SK-N-SH treated with all-trans-retinoic acid at 6 μM for 48 hours (cell line): ENCODE results near the gene DIRAS1.

Source experiments
- ATAC-seq: fragments of 200-7000 bp; cut with Tn5 transposase; 3 replicates; pipeline ENCODE4 v1.9.1; 2020; ENCODE audit warnings: mild to moderate bottlenecking, moderate library complexity
- ARNTL ChIP-seq: fragments of 450-650 bp; formaldehyde crosslinking; IDR thresholded peaks from 2 replicates; pipeline ENCODE4 v1.5.0; 2020; ENCODE audit warnings: low read depth, mild to moderate bottlenecking, moderate library complexity, borderline replicate concordance
- BACH2 ChIP-seq: fragments of 250-450 bp; sonication (Bioruptor Pico); IDR thresholded peaks from 2 replicates; pipeline ENCODE4 v1.9.0; 2021; ENCODE audit warnings: mild to moderate bottlenecking, borderline replicate concordance
- CSDC2 ChIP-seq: fragments of 250-450 bp; sonication (Bioruptor Pico); IDR thresholded peaks from 2 replicates; pipeline ENCODE4 v1.5.0; 2020; ENCODE audit warnings: mild to moderate bottlenecking, moderate library complexity
- CSRNP3 ChIP-seq: fragments of 250-450 bp; sonication (Bioruptor Pico); IDR thresholded peaks from 2 replicates; pipeline ENCODE4 v1.5.1; 2021; ENCODE audit warnings: mild to moderate bottlenecking, moderate library complexity
- ESRRG ChIP-seq: fragments of 250-450 bp; sonication (Bioruptor Pico); IDR thresholded peaks from 2 replicates; pipeline ENCODE4 v1.6.1; 2021; ENCODE audit warnings: mild to moderate bottlenecking
- GLIS3 ChIP-seq: fragments of 250-450 bp; sonication (Bioruptor Pico); IDR thresholded peaks from 2 replicates; pipeline ENCODE4 v1.5.0; 2020; ENCODE audit warnings: mild to moderate bottlenecking, moderate library complexity
- ISL1 ChIP-seq: fragments of 250-450 bp; sonication (Bioruptor Pico); IDR thresholded peaks from 2 replicates; pipeline ENCODE4 v2.1.2; 2022; ENCODE audit warnings: mild to moderate bottlenecking, moderate library complexity
- OSR1 ChIP-seq: fragments of 250-450 bp; sonication (Bioruptor Pico); IDR thresholded peaks from 2 replicates; pipeline ENCODE4 v1.8.0; 2022; ENCODE audit warnings: moderate library complexity, mild to moderate bottlenecking, inconsistent platforms
- PATZ1 ChIP-seq: fragments of 250-450 bp; sonication (Bioruptor Pico); IDR thresholded peaks from 2 replicates; pipeline ENCODE4 v1.8.0; 2020; ENCODE audit warnings: mild to moderate bottlenecking, moderate library complexity, borderline replicate concordance
- POU6F1 ChIP-seq: fragments of 250-450 bp; sonication (Bioruptor Pico); IDR thresholded peaks from 2 replicates; pipeline ENCODE4 v1.8.0; 2021; ENCODE audit warnings: low read depth, mild to moderate bottlenecking, moderate library complexity, borderline replicate concordance
- PPARA ChIP-seq: fragments of 250-450 bp; sonication (Bioruptor Pico); IDR thresholded peaks from 2 replicates; pipeline ENCODE4 v1.5.0; 2020; ENCODE audit warnings: mild to moderate bottlenecking, borderline replicate concordance
- RARB ChIP-seq: fragments of 250-450 bp; sonication (Bioruptor Pico); IDR thresholded peaks from 2 replicates; pipeline ENCODE4 v1.8.0; 2021; ENCODE audit warnings: mild to moderate bottlenecking, moderate library complexity
- TCF4 ChIP-seq: fragments of 250-450 bp; sonication (Bioruptor Pico); IDR thresholded peaks from 2 replicates; pipeline ENCODE4 v1.8.0; 2021; ENCODE audit warnings: mild to moderate bottlenecking, moderate library complexity, borderline replicate concordance
- TSHZ2 ChIP-seq: fragments of 250-450 bp; sonication (Bioruptor Pico); IDR thresholded peaks from 2 replicates; pipeline ENCODE4 v1.5.0; 2020; ENCODE audit warnings: mild to moderate bottlenecking, moderate library complexity
- ZC3H10 ChIP-seq: fragments of 250-450 bp; sonication (Bioruptor Pico); IDR thresholded peaks from 2 replicates; pipeline ENCODE4 v1.5.1; 2021; ENCODE audit warnings: mild to moderate bottlenecking, moderate library complexity
- ZFP3 ChIP-seq: fragments of 250-450 bp; sonication (Bioruptor Pico); IDR thresholded peaks from 2 replicates; pipeline ENCODE4 v1.5.0; 2020; ENCODE audit warnings: mild to moderate bottlenecking, moderate library complexity
- ZNF565 ChIP-seq: fragments of 450-650 bp; formaldehyde crosslinking; conservative IDR thresholded peaks from 2 replicates; pipeline ENCODE4 v1.5.0; 2020; ENCODE audit warnings: low read depth, mild to moderate bottlenecking, moderate library complexity
- ZNF8 ChIP-seq: fragments of 450-650 bp; formaldehyde crosslinking; IDR thresholded peaks from 2 replicates; pipeline ENCODE4 v1.5.0; 2020; ENCODE audit warnings: mild to moderate bottlenecking, moderate library complexity

The DIRAS1 gene

GRCh38 chr19:2723345-2723715 lies 2.2 kb upstream of the DIRAS1 start:
- no peak; the same call in 2 of the 3 replicates for ATAC-seq
- TF ChIP-seq TCF4 (CRISPR knock-in tag) (no peak), ESRRG (CRISPR knock-in tag) (no peak)

GRCh38 chr19:2722541-2723344 lies 1.6 kb upstream of the DIRAS1 start:
- no peak for TF ChIP-seq PPARA (CRISPR knock-in tag)
- no peak for TF ChIP-seq TCF4 (CRISPR knock-in tag)
- TF ChIP-seq OSR1 (CRISPR knock-in tag), result no peak
- no peak for TF ChIP-seq POU6F1 (CRISPR knock-in tag)
- TF ChIP-seq ZC3H10 (CRISPR knock-in tag), result no peak
- TF ChIP-seq ISL1 (CRISPR knock-in tag), result no peak
- no peak; the same call in 1 of the 2 replicates for TF ChIP-seq ZFP3 (CRISPR knock-in tag)
- TF ChIP-seq ARNTL (CRISPR knock-in tag), result no peak
- no peak for TF ChIP-seq PATZ1 (CRISPR knock-in tag)
- TF ChIP-seq TSHZ2, result no peak
- TF ChIP-seq ZNF565, result no peak
- TF ChIP-seq ZNF8 (CRISPR knock-in tag), result no peak
- TF ChIP-seq CSRNP3 (CRISPR knock-in tag), result no peak
- TF ChIP-seq ESRRG (CRISPR knock-in tag), result no peak
- TF ChIP-seq CSDC2 (CRISPR knock-in tag), result no peak
- no peak for TF ChIP-seq RARB (CRISPR knock-in tag)
- TF ChIP-seq, all 23 proteins: peak for 0
- ATAC-seq, result peak; percentile 91

- no peak for ATAC-seq
- TF ChIP-seq BACH2 (no peak), TSHZ2 (no peak), RARB (CRISPR knock-in tag) (no peak), PPARA (CRISPR knock-in tag) (no peak), ZFP3 (CRISPR knock-in tag) (no peak), ESRRG (CRISPR knock-in tag) (no peak), ZNF565 (no peak), ZC3H10 (CRISPR knock-in tag) (no peak), GLIS3 (no peak)
These were observed 683 bp upstream of the DIRAS1 start for GRCh38 chr19:2721570-2722540.
